AML-193 (cell line): ENCODE measurements around the gene UBE2O.

Experiments
- DNase-seq, 2 experiments: peaks; one replicate each; lab custom pipeline; 2025; lab: John Stamatoyannopoulos, UW

Gene UBE2O

GRCh38 chr17:76388966-76389888 lies 63.7 kb downstream of the UBE2O start:
- DNase-seq, result no peak

GRCh38 chr17:76386966-76387765 lies 65.8 kb downstream of the UBE2O start:
- no peak for DNase-seq

GRCh38 chr17:76385892-76386786 lies 66.8 kb downstream of the UBE2O start:
- peak; percentile 89 to 93 for DNase-seq

GRCh38 chr17:76384987-76385891 lies 67.7 kb downstream of the UBE2O start:
- DNase-seq, result no peak

GRCh38 chr17:76384222-76384986 lies 68.5 kb downstream of the UBE2O start, which contains the start of gene SPHK1:
Gene SPHK1, plus strand, starts transcription at chr17:76384609. Its CDS starts 1,036 bp downstream, at chr17:76385645.
- peak; percentile 63 to 70 for DNase-seq

GRCh38 chr17:76383546-76384221 lies 69.3 kb downstream of the UBE2O start:
- peak; percentile 41 to 59 for DNase-seq

- DNase-seq, result peak; percentile 59 to 72
These were observed 70.0 kb downstream of the UBE2O start for GRCh38 chr17:76382803-76383545.

GRCh38 chr17:76382351-76382802 lies 70.6 kb downstream of the UBE2O start:
- DNase-seq, result no peak

- DNase-seq, result peak; percentile 86 to 93
These were observed 71.2 kb downstream of the UBE2O start for GRCh38 chr17:76381633-76382350.

GRCh38 chr17:76379646-76380376 lies 73.1 kb downstream of the UBE2O start:
- no peak for DNase-seq

- DNase-seq, result no peak
These were observed 73.7 kb downstream of the UBE2O start for GRCh38 chr17:76379275-76379641.

GRCh38 chr17:76378548-76379274 lies 74.2 kb downstream of the UBE2O start:
- DNase-seq, result no peak

GRCh38 chr17:76376318-76377133 lies 76.4 kb downstream of the UBE2O start:
- no peak for DNase-seq

GRCh38 chr17:76371656-76372628 lies 81.0 kb downstream of the UBE2O start:
- no peak for DNase-seq
